HCT116 (cell line): ENCODE data around the gene AGTRAP. TPM values are rescaled to one million over a fixed set of nuclear protein-coding genes. Genes with fewer than 3 reads are reported as not detected.
A peak's percentile ranks its signal among the peaks of the same experiment; 100 is the strongest.

Experiments used
- ATAC-seq: fragments of 200-7000 bp; cut with Tn5 transposase; 2 replicates; pipeline ENCODE4 v1.9.1; 2020; ENCODE audit warnings: mild to moderate bottlenecking, moderate library complexity
- BruUV-seq: library from RNA; stranded (reverse); fragments of 400-500 nt; replicated peaks from 2 replicates; lab custom pipeline; 2021; lab: Mats Ljungman, UMichigan
- CTCF ChIA-PET: fragments of 300-600 bp; sonication (Branson Sonifier 250); formaldehyde crosslinking; loops from one replicate; lab custom pipeline; 2021; ENCODE audit warnings: antibody characterized with exemption; lab: Charles Lee
- POLR2A ChIA-PET: fragments of 300-600, 350-600 bp; sonication (Branson Sonifier 250); formaldehyde crosslinking; loops from one replicate; lab custom pipeline; 2021; ENCODE audit warnings: antibody characterized with exemption; lab: Charles Lee
- RAD21 ChIA-PET, 2 experiments: fragments of 300-600 bp; sonication (Branson Sonifier 250); formaldehyde crosslinking; loops; one replicate each; lab custom pipeline; 2023; ENCODE audit warnings: low total read pairs in 2 of 2; ENCODE audit not compliant: uncharacterized antibody in 2 of 2, unreplicated experiment in 2 of 2, low non-redundant PET in 1 of 2; lab: Charles Lee
- DNase-seq: peaks from one replicate; pipeline ENCODE4 v3.0.0-alpha.2; 2010; ENCODE audit warnings: low read depth, low spot score
- H2AFZ ChIP-seq: fragments of 200-600 bp; shearing (Covaris generic), sonication (generic); 2 replicates; pipeline ENCODE4 v1.6.1; 2017; ENCODE audit warnings: low read depth, mixed run types, mixed read lengths, antibody characterized with exemption, low read length; ENCODE audit not compliant: poor library complexity, severe bottlenecking
- H3K27ac ChIP-seq: 2 replicates; pipeline ENCODE4 v1.5.1; 2012; ENCODE audit warnings: low read depth, low read length
- H3K27me3 ChIP-seq: fragments of 200-600 bp; sonication (generic); 2 replicates; pipeline ENCODE4 v1.6.1; 2016; ENCODE audit warnings: mixed run types, low read length, mixed read lengths; ENCODE audit not compliant: insufficient read depth
- H3K36me3 ChIP-seq, 2 experiments: fragments of 200-500 bp in 1 of 2; fragments of 200-600 bp in 1 of 2; sonication (Bioruptor generic) in 1 of 2; sonication (generic) in 1 of 2; 2 replicates each; pipeline versions ENCODE4 v1.5.1 to v1.6.1; 2014 to 2016; ENCODE audit warnings: low read length in 2 of 2, inconsistent platforms in 1 of 2, mixed read lengths in 1 of 2, mixed run types in 1 of 2; ENCODE audit not compliant: insufficient read depth in 2 of 2, control insufficient read depth in 1 of 2
- H3K4me1 ChIP-seq, 2 experiments: fragments of 200-600 bp in 1 of 2; sonication (generic) in 1 of 2; 2 replicates each; pipeline versions ENCODE4 v1.5.1 to v1.6.1; 2012 to 2017; ENCODE audit warnings: low read length in 2 of 2, inconsistent platforms in 1 of 2, mild to moderate bottlenecking in 1 of 2, mixed read lengths in 1 of 2, mixed run types in 1 of 2, moderate library complexity in 1 of 2; ENCODE audit not compliant: insufficient read depth in 2 of 2, control insufficient read depth in 1 of 2
- H3K4me2 ChIP-seq: fragments of 200-600 bp; sonication (generic); 2 replicates; pipeline ENCODE4 v1.6.1; 2017; ENCODE audit warnings: mixed run types, low read length, mixed read lengths
- H3K4me3 ChIP-seq, 2 experiments: fragments of 200-600 bp in 1 of 2; sonication (generic) in 1 of 2; replicated peaks in 1 of 2; 2 replicates each; pipeline ENCODE4 v1.5.1; 2011 to 2016; ENCODE audit warnings: low read length in 2 of 2, control low read depth in 1 of 2, low read depth in 1 of 2, mild to moderate bottlenecking in 1 of 2, mixed read lengths in 1 of 2, mixed run types in 1 of 2
- H3K79me2 ChIP-seq: fragments of 200-600 bp; sonication (generic); 2 replicates; pipeline ENCODE4 v1.6.1; 2017; ENCODE audit warnings: mild to moderate bottlenecking, mixed run types, low read length, moderate library complexity, mixed read lengths; ENCODE audit not compliant: insufficient read depth
- H3K9ac ChIP-seq: fragments of 200-600 bp; sonication (generic); 2 replicates; pipeline ENCODE4 v1.6.1; 2016; ENCODE audit warnings: low read length, mixed read lengths
- H3K9me2 ChIP-seq: fragments of 200-600 bp; sonication (generic), shearing (Covaris generic); 2 replicates; pipeline ENCODE4 v1.6.1; 2017; ENCODE audit warnings: mixed run types, mild to moderate bottlenecking, moderate library complexity; ENCODE audit not compliant: insufficient read depth
- H3K9me3 ChIP-seq, 2 experiments: fragments of 200-500 bp in 1 of 2; fragments of 200-600 bp in 1 of 2; sonication (Bioruptor generic) in 1 of 2; sonication (generic) in 1 of 2; 2 replicates each; pipeline ENCODE4 v1.6.1; 2014 to 2017; ENCODE audit warnings: low read length in 2 of 2, mixed read lengths in 2 of 2, inconsistent platforms in 1 of 2, low read depth in 1 of 2, mild to moderate bottlenecking in 1 of 2, mixed run types in 1 of 2, moderate library complexity in 1 of 2; ENCODE audit not compliant: control insufficient read depth in 1 of 2, insufficient read depth in 1 of 2
- H4K20me1 ChIP-seq: fragments of 200-600 bp; sonication (generic), shearing (Covaris generic); 2 replicates; pipeline ENCODE4 v1.6.1; 2017; ENCODE audit warnings: mixed run types, mild to moderate bottlenecking, moderate library complexity; ENCODE audit not compliant: insufficient read depth
- CBX3 ChIP-seq: IDR thresholded peaks from 2 replicates; pipeline ENCODE4 v1.6.1; 2012; ENCODE audit warnings: low read depth
- CEBPB ChIP-seq: IDR thresholded peaks from 2 replicates; pipeline ENCODE4 v1.6.1; 2012; ENCODE audit warnings: low read depth
- EGR1 ChIP-seq: IDR thresholded peaks from 2 replicates; pipeline ENCODE4 v1.6.1; 2012; ENCODE audit warnings: low read depth
- ELF1 ChIP-seq: IDR thresholded peaks from 2 replicates; pipeline ENCODE4 v1.6.1; 2012; ENCODE audit warnings: low read depth, borderline replicate concordance
- EZH2phosphoT487 ChIP-seq: fragments of 200-600 bp; IDR thresholded peaks from 2 replicates; pipeline ENCODE4 v1.6.1; 2018; ENCODE audit warnings: antibody characterized with exemption, borderline replicate concordance
- FOSL1 ChIP-seq: IDR thresholded peaks from 2 replicates; pipeline ENCODE4 v1.6.1; 2012; ENCODE audit warnings: low read depth
- JUND ChIP-seq: IDR thresholded peaks from 2 replicates; pipeline ENCODE4 v1.6.1; 2012
- POLR2A ChIP-seq: IDR thresholded peaks from 2 replicates; pipeline ENCODE4 v1.7.0; 2011; ENCODE audit warnings: borderline replicate concordance; ENCODE audit not compliant: insufficient read depth, insufficient read length; ENCODE audit errors: extremely low read depth
- RAD21 ChIP-seq: IDR thresholded peaks from 2 replicates; pipeline ENCODE4 v1.6.1; 2012; ENCODE audit warnings: low read depth, mild to moderate bottlenecking
- REST ChIP-seq: IDR thresholded peaks from 2 replicates; pipeline ENCODE4 v1.6.1; 2012; ENCODE audit warnings: low read depth
- SP1 ChIP-seq: IDR thresholded peaks from 2 replicates; pipeline ENCODE4 v1.6.1; 2012; ENCODE audit warnings: low read depth
- SRF ChIP-seq: IDR thresholded peaks from 2 replicates; pipeline ENCODE4 v1.6.1; 2012; ENCODE audit warnings: low read depth
- YY1 ChIP-seq: IDR thresholded peaks from 2 replicates; pipeline ENCODE4 v1.6.1; 2011; ENCODE audit warnings: low read length, low read depth, moderate library complexity, mild to moderate bottlenecking; ENCODE audit not compliant: insufficient replicate concordance; ENCODE audit errors: extremely low read depth
- ZBTB33 ChIP-seq: IDR thresholded peaks from 2 replicates; pipeline ENCODE4 v1.6.1; 2011; ENCODE audit warnings: mild to moderate bottlenecking, low read length, moderate library complexity; ENCODE audit not compliant: insufficient replicate concordance; ENCODE audit errors: extremely low read depth
- ZFX ChIP-seq: fragments of 450-650 bp; IDR thresholded peaks from 2 replicates; pipeline ENCODE4 v1.6.1; 2017
- intact Hi-C: fragments of 100-400 bp; cut with micrococcal nuclease; formaldehyde crosslinking; loops from 2 replicates; pipeline ENCODE4 v1.10.0; 2022
- total RNA-seq: library from RNA; stranded (reverse); gene quantifications from one replicate; pipeline ENCODE4 v1.2.1, GENCODE V29; 2021; ENCODE audit not compliant: unreplicated experiment
- TF ChIP-seq, protein P1 (sequence below): IDR thresholded peaks from 2 replicates; pipeline ENCODE4 v1.6.1; 2012

Gene AGTRAP
- total RNA-seq, 1 experiment from 2014 or later = 49.0 TPM

DNA sequence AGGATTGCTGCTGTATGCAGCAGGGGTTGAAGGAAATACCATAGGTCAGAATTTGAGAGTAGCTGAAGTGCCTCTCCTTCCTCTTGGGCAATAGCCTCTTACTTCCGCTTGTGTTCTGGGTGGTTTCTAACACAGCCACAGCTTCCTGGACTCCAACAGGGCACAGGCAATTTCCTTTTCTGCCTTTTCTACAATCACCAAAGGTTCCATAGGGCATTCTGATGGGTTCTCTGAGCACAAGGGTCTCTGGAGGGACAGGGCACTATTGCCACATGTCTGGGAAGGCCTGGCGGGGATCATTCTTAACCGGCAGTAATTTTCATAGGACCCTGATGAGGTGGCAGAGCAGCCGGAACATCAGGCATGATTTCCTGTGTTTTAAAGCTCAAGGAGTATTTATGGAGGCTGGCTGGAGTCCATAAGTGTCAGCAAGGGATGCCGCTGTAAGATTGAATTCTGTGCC lies 5.5 kb upstream of the AGTRAP start:
- H3K9me3 ChIP-seq = no peaks in the 10 kb centered on the region
- H3K36me3 ChIP-seq = no peaks in the 10 kb centered on the region
- no peak overlapping the region for H2AFZ ChIP-seq
- H3K4me2 ChIP-seq = no peak overlapping the region
- TF ChIP-seq SRF (no peak), FOSL1 (no peak), ZBTB33 (no peak), ELF1 (no peak)
- intact Hi-C loops = no loop called here
- no peaks in the 10 kb centered on the region for H3K79me2 ChIP-seq
- CTCF ChIA-PET = no interaction called here
- H3K27ac ChIP-seq = no peak overlapping the region
- H3K4me3 ChIP-seq = no peak overlapping the region
- RAD21 ChIA-PET = no interaction called here
- no peaks in the 10 kb centered on the region for H3K9me2 ChIP-seq
- ATAC-seq (no peak), DNase-seq (no peak)
- H3K4me1 ChIP-seq = peaks cover 1 to 24% of the 10 kb centered on the region in 2 experiments
- no peaks in the 10 kb centered on the region for H3K27me3 ChIP-seq
- H3K9ac ChIP-seq = no peak overlapping the region
- no peaks in the 10 kb centered on the region for H4K20me1 ChIP-seq
- POLR2A ChIA-PET = no interaction called here
- BruUV-seq = no TSS peak

GRCh38 chr1:11731691-11732283 lies 4.1 kb upstream of the AGTRAP start:
- peaks cover 5 to 29% of the 10 kb centered on the region in 2 experiments for H3K4me1 ChIP-seq
- no peaks in the 10 kb centered on the region for H3K36me3 ChIP-seq
- peak overlapping the region in 1 of 2 experiments; percentile 40; a peak in 3 of 4 replicates for H3K4me3 ChIP-seq
- ChIA-PET CTCF (no interaction called here), RAD21 (no interaction called here), POLR2A (no interaction called here)
- DNase-seq = no peak
- ATAC-seq = no peak
- H3K9me3 ChIP-seq = no peaks in the 10 kb centered on the region
- peak overlapping the region; percentile 30 for H3K9ac ChIP-seq
- no peaks in the 10 kb centered on the region for H4K20me1 ChIP-seq
- no TSS peak for BruUV-seq
- intact Hi-C loops = no loop called here
- H2AFZ ChIP-seq = peak overlapping the region; percentile 73
- H3K27ac ChIP-seq = no peak overlapping the region
- H3K9me2 ChIP-seq = no peaks in the 10 kb centered on the region
- H3K27me3 ChIP-seq = no peaks in the 10 kb centered on the region
- peak overlapping the region; percentile 70 for H3K4me2 ChIP-seq
- no peaks in the 10 kb centered on the region for H3K79me2 ChIP-seq
- TF ChIP-seq RAD21 = no peak
- TF ChIP-seq CEBPB = no peak
- TF ChIP-seq POLR2A = no peak
- TF ChIP-seq, protein P1, sequence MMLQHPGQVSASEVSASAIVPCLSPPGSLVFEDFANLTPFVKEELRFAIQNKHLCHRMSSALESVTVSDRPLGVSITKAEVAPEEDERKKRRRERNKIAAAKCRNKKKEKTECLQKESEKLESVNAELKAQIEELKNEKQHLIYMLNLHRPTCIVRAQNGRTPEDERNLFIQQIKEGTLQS = no peak
- no peak for TF ChIP-seq YY1
- TF ChIP-seq REST = no peak
- no peak for TF ChIP-seq JUND
- TF ChIP-seq SRF = no peak
- no peak for TF ChIP-seq EGR1
- no peak for TF ChIP-seq SP1
- no peak for TF ChIP-seq FOSL1
- no peak for TF ChIP-seq EZH2phosphoT487
- TF ChIP-seq ZFX = no peak
- no peak for TF ChIP-seq CBX3
